GM23338 (cell line): Measurements from ENCODE around the gene SLC45A2. TPM values are rescaled to one million over a fixed set of nuclear protein-coding genes. Genes with fewer than 3 reads are reported as not detected.

ENCODE experiments used
- ATAC-seq: fragments of 200-7000 bp; cut with Tn5 transposase; 3 replicates; pipeline ENCODE4 v1.9.1; 2020
- DNase-seq: peaks from one replicate; pipeline ENCODE4 v3.0.0-alpha.2; 2015; ENCODE audit warnings: low spot score
- H2AFZ ChIP-seq: fragments of 200-600 bp; sonication (generic); 2 replicates; pipeline ENCODE4 v1.8.0; 2016; ENCODE audit warnings: antibody characterized with exemption, mild to moderate bottlenecking, moderate library complexity
- H3F3A ChIP-seq: fragments of 200-600 bp; sonication (generic); replicated peaks from 2 replicates; pipeline ENCODE4 v1.8.0; 2017; ENCODE audit warnings: antibody characterized with exemption, mixed run types, low read depth
- H3K27ac ChIP-seq: fragments of 200-600 bp; sonication (generic); 2 replicates; pipeline ENCODE4 v1.6.1; 2016; ENCODE audit warnings: low read depth
- H3K27me3 ChIP-seq: fragments of 200-600 bp; sonication (generic); 2 replicates; pipeline ENCODE4 v1.8.0; 2016; ENCODE audit warnings: mild to moderate bottlenecking, mixed run types, moderate library complexity; ENCODE audit not compliant: insufficient read depth
- H3K36me3 ChIP-seq: fragments of 200-600 bp; sonication (generic); 2 replicates; pipeline ENCODE4 v1.8.0; 2016; ENCODE audit warnings: mild to moderate bottlenecking; ENCODE audit not compliant: insufficient read depth
- H3K4me1 ChIP-seq: fragments of 200-600 bp; sonication (generic); 2 replicates; pipeline ENCODE4 v1.8.0; 2016; ENCODE audit warnings: mild to moderate bottlenecking, moderate library complexity; ENCODE audit not compliant: insufficient read depth
- H3K4me2 ChIP-seq: fragments of 200-600 bp; sonication (generic); 2 replicates; pipeline ENCODE4 v1.7.1; 2017; ENCODE audit warnings: mixed run types
- H3K4me3 ChIP-seq: fragments of 200-600 bp; sonication (generic); 2 replicates; pipeline ENCODE4 v1.6.1; 2016; ENCODE audit warnings: mixed run types
- H3K79me2 ChIP-seq: fragments of 200-600 bp; sonication (generic); replicated peaks from 2 replicates; pipeline ENCODE4 v1.8.0; 2017; ENCODE audit warnings: mild to moderate bottlenecking; ENCODE audit not compliant: insufficient read depth
- H3K9me2 ChIP-seq: fragments of 200-600 bp; sonication (generic); 2 replicates; pipeline ENCODE4 v1.8.0; 2017; ENCODE audit not compliant: insufficient read depth
- H4K20me1 ChIP-seq: fragments of 200-600 bp; sonication (generic); replicated peaks from 2 replicates; pipeline ENCODE4 v1.8.0; 2017; ENCODE audit warnings: mild to moderate bottlenecking; ENCODE audit not compliant: insufficient read depth
- H3K27ac Mint-ChIP-seq: 2 replicates; pipeline ENCODE4 v1.8.0; 2020; ENCODE audit warnings: inconsistent platforms, mild to moderate bottlenecking, moderate library complexity, mixed read lengths
- H3K27me3 Mint-ChIP-seq: 3 replicates; pipeline ENCODE4 v1.8.0; 2022; ENCODE audit warnings: low read depth, mild to moderate bottlenecking, moderate library complexity, mixed read lengths, inconsistent platforms; ENCODE audit not compliant: insufficient read depth, poor library complexity
- H3K36me3 Mint-ChIP-seq: 3 replicates; pipeline ENCODE4 v1.8.0; 2021; ENCODE audit warnings: low read depth, mild to moderate bottlenecking, inconsistent platforms, moderate library complexity, mixed read lengths
- H3K4me1 Mint-ChIP-seq: 3 replicates; pipeline ENCODE4 v1.8.0; 2020; ENCODE audit warnings: mild to moderate bottlenecking, inconsistent platforms, mixed read lengths
- H3K4me3 Mint-ChIP-seq: 3 replicates; pipeline ENCODE4 v1.8.0; 2021; ENCODE audit warnings: moderate library complexity, mild to moderate bottlenecking, inconsistent platforms, mixed read lengths
- H3K9me3 Mint-ChIP-seq: 3 replicates; pipeline ENCODE4 v1.8.0; 2020; ENCODE audit warnings: moderate library complexity, mild to moderate bottlenecking, inconsistent platforms, mixed read lengths
- CREB1 ChIP-seq: fragments of 250-450 bp; sonication (Bioruptor Pico); IDR thresholded peaks from 2 replicates; pipeline ENCODE4 v1.5.0; 2020; ENCODE audit warnings: low read depth, mild to moderate bottlenecking, moderate library complexity
- ETS1 ChIP-seq: IDR thresholded peaks from 2 replicates; pipeline ENCODE4 v1.6.1; 2016; ENCODE audit warnings: antibody characterized with exemption
- EZH2 ChIP-seq: fragments of 200-600 bp; sonication (generic); IDR thresholded peaks from one replicate; pipeline ENCODE4 v1.8.0; 2017; ENCODE audit warnings: antibody characterized with exemption, mild to moderate bottlenecking, low read depth; ENCODE audit not compliant: unreplicated experiment
- EZH2phosphoT487 ChIP-seq: fragments of 200-600 bp; sonication (generic); IDR thresholded peaks from one replicate; pipeline ENCODE4 v1.8.1; 2018; ENCODE audit warnings: antibody characterized with exemption; ENCODE audit not compliant: unreplicated experiment
- JUNB ChIP-seq: IDR thresholded peaks from one replicate; pipeline ENCODE4 v1.6.1; 2016; ENCODE audit warnings: antibody characterized with exemption; ENCODE audit not compliant: unreplicated experiment
- NANOG ChIP-seq: IDR thresholded peaks from 2 replicates; pipeline ENCODE4 v1.6.1; 2016; ENCODE audit warnings: antibody characterized with exemption, borderline replicate concordance
- POLR2AphosphoS5 ChIP-seq: IDR thresholded peaks from 2 replicates; pipeline ENCODE4 v1.6.1; 2016; ENCODE audit warnings: antibody characterized with exemption, low read depth
- STAT1 ChIP-seq: IDR thresholded peaks from one replicate; pipeline ENCODE4 v1.6.1; 2016; ENCODE audit warnings: antibody characterized with exemption; ENCODE audit not compliant: unreplicated experiment
- ZNF114 ChIP-seq: fragments of 250-450 bp; sonication (Bioruptor Pico); IDR thresholded peaks from 2 replicates; pipeline ENCODE4 v1.5.0; 2020; ENCODE audit warnings: mild to moderate bottlenecking, moderate library complexity
- ZNF331 ChIP-seq: fragments of 250-450 bp; sonication (Bioruptor Pico); IDR thresholded peaks from 2 replicates; pipeline ENCODE4 v1.5.0; 2020; ENCODE audit warnings: low read depth, mild to moderate bottlenecking, moderate library complexity
- polyA plus RNA-seq: library from polyadenylated mRNA; unstranded; fragments of >200 nt; fragmentation: Nextera tagmentation; extraction: Ambion mirVana; gene quantifications from 2 replicates; pipeline ENCODE4 v1.2.1, GENCODE V29; 2016
- total RNA-seq: library from RNA; depleted of rRNA; stranded (reverse); fragments of >200 nt; shearing (Covaris generic); gene quantifications from 2 replicates; pipeline ENCODE4 v1.2.3, GENCODE V29; 2014
- TF ChIP-seq, protein P1 (sequence below): IDR thresholded peaks from one replicate; pipeline ENCODE4 v1.6.1; 2018; ENCODE audit warnings: antibody characterized with exemption; ENCODE audit not compliant: unreplicated experiment
- TF ChIP-seq, protein P2 (sequence below), 2 experiments: fragments of 200-600 bp in 1 of 2; sonication (generic) in 1 of 2; conservative IDR thresholded peaks; 2 replicates each; pipeline versions ENCODE4 v1.5.1 to v1.6.1; 2016 to 2017; ENCODE audit warnings: antibody characterized with exemption in 2 of 2, low read depth in 2 of 2, mild to moderate bottlenecking in 2 of 2, moderate library complexity in 1 of 2

SLC45A2 gene
- total and polyA plus RNA-seq, 2 experiments from 2014 or later: not detected

DNA sequence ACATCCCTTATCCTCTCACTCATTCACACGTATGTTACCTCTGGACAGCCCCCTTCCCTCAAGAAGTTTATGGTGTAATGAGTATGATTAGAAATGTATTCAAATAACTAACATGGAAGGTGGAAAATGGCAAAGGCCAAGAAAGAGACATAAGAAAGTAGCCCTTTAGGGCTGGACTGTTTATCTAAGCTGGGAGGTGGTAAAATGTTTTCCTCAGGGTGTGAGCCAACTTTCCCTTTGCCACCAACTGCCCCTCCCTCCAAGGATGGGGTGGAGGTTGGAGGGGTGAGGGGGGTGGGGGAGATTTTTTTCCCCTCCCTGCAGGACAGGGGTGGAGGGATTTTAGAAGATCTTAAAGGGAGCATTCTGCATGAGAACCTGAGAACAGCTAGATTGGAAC, 8.2 kb downstream of the SLC45A2 start:
- Histone ChIP-seq H3K4me3 (no peak overlapping the region), H3K4me2 (no peak overlapping the region), H4K20me1 (no peaks in the 10 kb centered on the region), H3K36me3 (no peaks in the 10 kb centered on the region), H2AFZ (no peak overlapping the region), H3K79me2 (no peaks in the 10 kb centered on the region), H3K9me2 (peaks cover 13% of the 10 kb centered on the region; the same call in 1 of the 2 replicates), H3F3A (no peaks in the 10 kb centered on the region; the same call in 1 of the 2 replicates), H3K4me1 (peaks cover 47% of the 10 kb centered on the region), H3K27ac (no peak overlapping the region), H3K27me3 (no peaks in the 10 kb centered on the region)
- Mint-ChIP-seq H3K4me1 (peaks cover 45% of the 10 kb centered on the region), H3K27me3 (no peaks in the 10 kb centered on the region), H3K9me3 (no peaks in the 10 kb centered on the region; the same call in 2 of the 3 replicates), H3K4me3 (no peak overlapping the region), H3K27ac (no peak overlapping the region), H3K36me3 (no peaks in the 10 kb centered on the region)
- DNase-seq: no peak
- ATAC-seq: no peak
- TF ChIP-seq, protein P1, sequence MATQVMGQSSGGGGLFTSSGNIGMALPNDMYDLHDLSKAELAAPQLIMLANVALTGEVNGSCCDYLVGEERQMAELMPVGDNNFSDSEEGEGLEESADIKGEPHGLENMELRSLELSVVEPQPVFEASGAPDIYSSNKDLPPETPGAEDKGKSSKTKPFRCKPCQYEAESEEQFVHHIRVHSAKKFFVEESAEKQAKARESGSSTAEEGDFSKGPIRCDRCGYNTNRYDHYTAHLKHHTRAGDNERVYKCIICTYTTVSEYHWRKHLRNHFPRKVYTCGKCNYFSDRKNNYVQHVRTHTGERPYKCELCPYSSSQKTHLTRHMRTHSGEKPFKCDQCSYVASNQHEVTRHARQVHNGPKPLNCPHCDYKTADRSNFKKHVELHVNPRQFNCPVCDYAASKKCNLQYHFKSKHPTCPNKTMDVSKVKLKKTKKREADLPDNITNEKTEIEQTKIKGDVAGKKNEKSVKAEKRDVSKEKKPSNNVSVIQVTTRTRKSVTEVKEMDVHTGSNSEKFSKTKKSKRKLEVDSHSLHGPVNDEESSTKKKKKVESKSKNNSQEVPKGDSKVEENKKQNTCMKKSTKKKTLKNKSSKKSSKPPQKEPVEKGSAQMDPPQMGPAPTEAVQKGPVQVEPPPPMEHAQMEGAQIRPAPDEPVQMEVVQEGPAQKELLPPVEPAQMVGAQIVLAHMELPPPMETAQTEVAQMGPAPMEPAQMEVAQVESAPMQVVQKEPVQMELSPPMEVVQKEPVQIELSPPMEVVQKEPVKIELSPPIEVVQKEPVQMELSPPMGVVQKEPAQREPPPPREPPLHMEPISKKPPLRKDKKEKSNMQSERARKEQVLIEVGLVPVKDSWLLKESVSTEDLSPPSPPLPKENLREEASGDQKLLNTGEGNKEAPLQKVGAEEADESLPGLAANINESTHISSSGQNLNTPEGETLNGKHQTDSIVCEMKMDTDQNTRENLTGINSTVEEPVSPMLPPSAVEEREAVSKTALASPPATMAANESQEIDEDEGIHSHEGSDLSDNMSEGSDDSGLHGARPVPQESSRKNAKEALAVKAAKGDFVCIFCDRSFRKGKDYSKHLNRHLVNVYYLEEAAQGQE: no peak
- TF ChIP-seq CREB1 (CRISPR knock-in tag) (no peak), JUNB (no peak)

DNA sequence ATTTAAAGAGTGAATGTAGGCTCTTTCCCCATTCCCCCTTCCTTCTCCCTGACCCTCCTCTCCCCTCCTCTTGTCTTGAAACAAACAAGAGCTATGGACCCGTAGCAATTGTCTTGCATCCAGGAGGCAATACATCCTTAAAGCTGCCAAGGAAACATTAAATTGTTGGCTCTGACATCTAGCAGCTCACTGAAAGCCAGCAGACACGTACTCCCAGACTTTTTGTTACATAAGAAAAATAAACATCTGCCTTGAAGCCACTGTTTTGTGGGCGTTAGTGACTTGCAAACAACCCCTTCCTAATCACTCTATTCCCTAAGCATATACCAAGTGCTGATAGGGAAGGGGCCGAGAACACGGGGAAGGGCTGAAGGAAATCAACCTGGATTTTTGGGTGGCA, 8.6 kb downstream of the SLC45A2 start:
- Histone ChIP-seq H3K4me1 (peaks cover 45% of the 10 kb centered on the region), H3F3A (no peaks in the 10 kb centered on the region; the same call in 1 of the 2 replicates), H3K36me3 (no peaks in the 10 kb centered on the region), H3K9me2 (peaks cover 13% of the 10 kb centered on the region; the same call in 1 of the 2 replicates), H3K4me2 (no peak overlapping the region), H2AFZ (peak overlapping the region; percentile 23; the same call in 1 of the 2 replicates), H3K4me3 (no peak overlapping the region), H4K20me1 (no peaks in the 10 kb centered on the region), H3K27me3 (no peaks in the 10 kb centered on the region), H3K27ac (no peak overlapping the region), H3K79me2 (no peaks in the 10 kb centered on the region)
- peaks cover 45% of the 10 kb centered on the region for H3K4me1 Mint-ChIP-seq
- no peaks in the 10 kb centered on the region; the same call in 2 of the 3 replicates for H3K9me3 Mint-ChIP-seq
- ATAC-seq (no peak; the same call in 2 of the 3 replicates), DNase-seq (no peak)
- H3K27me3 Mint-ChIP-seq: no peaks in the 10 kb centered on the region
- no peaks in the 10 kb centered on the region for H3K36me3 Mint-ChIP-seq
- no peak overlapping the region for H3K27ac Mint-ChIP-seq
- H3K4me3 Mint-ChIP-seq: no peak overlapping the region
- TF ChIP-seq, protein P1: no peak
- TF ChIP-seq NANOG (no peak), ZNF114 (CRISPR knock-in tag) (no peak), EZH2phosphoT487 (no peak), JUNB (no peak), ZNF331 (no peak), STAT1 (no peak), ETS1 (no peak), CREB1 (CRISPR knock-in tag) (no peak), POLR2AphosphoS5 (no peak), EZH2 (no peak)
- TF ChIP-seq, protein P2, sequence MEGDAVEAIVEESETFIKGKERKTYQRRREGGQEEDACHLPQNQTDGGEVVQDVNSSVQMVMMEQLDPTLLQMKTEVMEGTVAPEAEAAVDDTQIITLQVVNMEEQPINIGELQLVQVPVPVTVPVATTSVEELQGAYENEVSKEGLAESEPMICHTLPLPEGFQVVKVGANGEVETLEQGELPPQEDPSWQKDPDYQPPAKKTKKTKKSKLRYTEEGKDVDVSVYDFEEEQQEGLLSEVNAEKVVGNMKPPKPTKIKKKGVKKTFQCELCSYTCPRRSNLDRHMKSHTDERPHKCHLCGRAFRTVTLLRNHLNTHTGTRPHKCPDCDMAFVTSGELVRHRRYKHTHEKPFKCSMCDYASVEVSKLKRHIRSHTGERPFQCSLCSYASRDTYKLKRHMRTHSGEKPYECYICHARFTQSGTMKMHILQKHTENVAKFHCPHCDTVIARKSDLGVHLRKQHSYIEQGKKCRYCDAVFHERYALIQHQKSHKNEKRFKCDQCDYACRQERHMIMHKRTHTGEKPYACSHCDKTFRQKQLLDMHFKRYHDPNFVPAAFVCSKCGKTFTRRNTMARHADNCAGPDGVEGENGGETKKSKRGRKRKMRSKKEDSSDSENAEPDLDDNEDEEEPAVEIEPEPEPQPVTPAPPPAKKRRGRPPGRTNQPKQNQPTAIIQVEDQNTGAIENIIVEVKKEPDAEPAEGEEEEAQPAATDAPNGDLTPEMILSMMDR (conservative IDR thresholded peaks at IDR 0.05; ENCODE audit: low read depth in 2 of 2): no peak
